ENCODE data around the gene C1orf146.
A peak's percentile ranks its signal among the peaks of the same experiment; 100 is the strongest.
"Not testable (repeated sequence)": the region's sequence is repeated elsewhere in the genome, so short reads cannot be mapped to it uniquely, and the experiment has no call there.

C1orf146 gene

GRCh38 chr1:92274939-92275338 lies 57.2 kb downstream of the C1orf146 start:
- DNase-seq (ENCODE audit: low spot score): peak; percentile 7

GRCh38 chr1:92276082-92276481 lies 58.4 kb downstream of the C1orf146 start:
- no peak for DNase-seq (ENCODE audit: low spot score)

GRCh38 chr1:92277105-92277723 lies 59.5 kb downstream of the C1orf146 start:
- DNase-seq (ENCODE audit: low spot score): peak; percentile 13

- not testable (repeated sequence) for DNase-seq (ENCODE audit: low spot score)
Measured at GRCh38 chr1:92279781-92280180, 62.1 kb downstream of the C1orf146 start.

GRCh38 chr1:92281411-92281810 lies 63.7 kb downstream of the C1orf146 start:
- not testable (repeated sequence) for DNase-seq (ENCODE audit: low spot score)

GRCh38 chr1:92291372-92291999 lies 73.8 kb downstream of the C1orf146 start:
- DNase-seq (ENCODE audit: low spot score): peak; percentile 67
